Activated T-cell treated with anti-CD3 and anti-CD28 coated beads for 4 hours (primary cell): ENCODE results near the gene MAT2B.
"Not testable (repeated sequence)": the region's sequence is repeated elsewhere in the genome, so short reads cannot be mapped to it uniquely, and the experiment has no call there.

Experiments
- DNase-seq: peaks from one replicate; pipeline ENCODE4 v3.0.0-alpha.2; 2020

MAT2B gene

GRCh38 chr5:163504079-163504931 is 1.1 kb upstream of the MAT2B start:
- no peak for DNase-seq

- DNase-seq: no peak
These were observed 411 bp upstream of the MAT2B start for GRCh38 chr5:163505049-163505367.

- no peak for DNase-seq
These were observed 657 bp downstream of the MAT2B start for GRCh38 chr5:163506095-163506457.

- DNase-seq: no peak
These were observed 1.3 kb downstream of the MAT2B start for GRCh38 chr5:163506726-163507125.

DNA sequence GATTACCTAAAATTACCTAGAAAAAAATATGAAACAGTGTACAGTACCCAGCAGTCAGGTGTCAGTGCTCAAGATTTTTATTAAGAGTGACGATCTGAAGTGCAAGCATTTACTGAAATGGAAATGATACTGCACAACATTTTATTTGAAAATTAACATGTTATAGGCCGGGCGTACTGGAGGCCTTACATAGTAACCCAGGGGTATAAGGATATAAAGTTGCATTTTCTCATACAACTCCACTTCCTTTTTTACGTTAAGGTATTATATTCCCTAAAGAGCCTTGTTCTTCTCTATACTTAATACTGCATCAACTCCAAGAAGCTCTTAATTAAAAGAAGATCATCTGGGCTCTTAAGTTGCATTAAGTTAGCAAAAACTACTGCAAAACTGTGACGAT is 3.3 kb downstream of the MAT2B start:
- no peak for DNase-seq

- no peak for DNase-seq
These were observed 4.0 kb downstream of the MAT2B start for GRCh38 chr5:163509291-163509951.

- DNase-seq: no peak
These were observed 7.1 kb downstream of the MAT2B start for GRCh38 chr5:163512526-163512925.

- no peak for DNase-seq
These were observed 19.7 kb downstream of the MAT2B start for GRCh38 chr5:163525096-163525495.

DNA sequence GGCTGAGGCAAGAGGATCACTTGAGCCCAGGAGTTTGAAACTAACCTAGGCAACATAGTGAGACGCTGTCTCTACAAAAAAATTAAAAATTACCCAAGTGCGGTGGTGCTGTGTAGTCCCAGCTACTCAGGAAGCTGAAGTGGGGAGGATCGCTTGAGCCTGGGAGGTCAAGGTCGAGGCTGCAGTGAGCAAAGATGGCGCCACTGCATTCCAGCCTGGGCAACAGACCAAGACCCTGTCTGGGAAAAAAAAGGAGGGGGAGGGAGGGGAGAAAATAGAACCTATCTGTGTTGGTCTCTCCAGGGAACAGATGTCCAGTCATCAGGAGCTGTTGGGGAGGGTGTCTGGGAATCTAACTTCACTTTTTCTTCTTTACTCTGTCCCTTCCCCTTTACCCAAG is 24.3 kb downstream of the MAT2B start:
- DNase-seq: no peak

- no peak for DNase-seq
These were observed 25.9 kb downstream of the MAT2B start for GRCh38 chr5:163531272-163531671.

- no peak for DNase-seq
These were observed 27.0 kb downstream of the MAT2B start for GRCh38 chr5:163532171-163533084.

DNA sequence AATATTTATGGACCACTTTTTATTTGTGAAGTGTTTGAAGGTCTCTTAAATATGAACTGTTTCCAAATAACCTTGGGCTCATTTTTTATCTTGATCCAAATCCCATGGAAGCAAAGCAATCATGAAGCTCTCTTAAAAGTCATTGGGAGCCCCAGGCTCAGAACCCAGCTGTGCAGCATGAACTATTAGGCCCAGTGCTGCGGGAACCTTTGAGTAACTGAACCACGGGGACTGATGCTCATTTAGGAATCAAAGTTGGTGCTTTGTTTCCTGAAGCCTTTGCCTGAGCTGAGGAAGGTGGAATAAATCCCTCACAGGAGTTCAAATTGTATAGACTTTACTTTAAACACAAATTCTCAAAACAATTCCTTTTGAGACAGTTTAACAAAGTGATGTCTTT is 27.8 kb downstream of the MAT2B start:
- DNase-seq: no peak

DNA sequence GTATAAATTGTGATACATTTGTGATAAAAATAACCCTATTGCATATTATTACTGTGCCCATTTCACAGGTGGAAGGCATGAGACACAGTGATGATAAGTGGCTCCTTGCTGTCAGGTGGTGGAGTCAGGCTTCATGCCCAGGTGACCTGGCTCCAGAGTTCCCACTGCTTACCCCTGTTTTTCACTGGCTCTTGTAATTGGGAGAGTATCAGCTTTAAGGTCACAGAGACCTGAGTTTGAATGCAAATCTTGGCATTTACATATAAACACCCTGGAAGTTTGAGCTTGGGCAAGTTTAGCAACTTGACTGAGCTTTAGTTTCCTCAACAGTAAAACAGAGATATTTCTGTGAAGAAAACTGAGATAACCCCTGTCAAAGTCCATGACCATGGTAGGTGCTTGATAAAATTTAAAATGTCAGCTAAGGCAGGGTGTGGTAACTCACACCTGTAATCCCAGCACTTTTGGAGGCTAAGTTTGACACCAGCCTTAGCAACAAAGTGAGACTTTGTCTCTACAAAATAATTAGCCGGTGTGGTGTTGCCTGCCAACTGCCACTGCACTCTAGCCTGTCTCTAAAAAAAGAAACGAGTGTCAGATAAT is 29.2 kb downstream of the MAT2B start:
- DNase-seq: no peak

GRCh38 chr5:163535290-163535689 is 29.9 kb downstream of the MAT2B start:
- DNase-seq: no peak

DNA sequence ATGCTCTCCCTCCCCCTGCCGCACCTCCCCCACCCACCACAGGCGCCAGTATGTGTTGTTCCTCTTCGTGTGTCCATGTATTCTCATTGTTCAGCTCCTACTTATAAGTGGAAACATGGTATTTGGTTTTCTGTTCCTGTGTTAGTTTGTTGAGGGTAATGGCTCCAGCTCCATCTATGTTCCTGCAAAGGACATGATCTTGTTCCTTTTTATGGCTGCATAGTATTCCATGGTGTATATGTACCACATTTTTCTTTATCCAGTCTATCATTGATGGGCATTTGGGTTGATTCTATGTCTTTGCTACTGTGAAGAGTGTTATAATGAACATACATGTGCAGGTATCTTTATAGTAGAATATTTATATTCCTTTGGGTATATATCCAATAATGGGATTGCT is 31.0 kb downstream of the MAT2B start:
- not testable (repeated sequence) for DNase-seq

- DNase-seq: no peak
These were observed 35.3 kb downstream of the MAT2B start for GRCh38 chr5:163540696-163541095.

- DNase-seq: no peak
These were observed 37.4 kb downstream of the MAT2B start for GRCh38 chr5:163542771-163543170.

DNA sequence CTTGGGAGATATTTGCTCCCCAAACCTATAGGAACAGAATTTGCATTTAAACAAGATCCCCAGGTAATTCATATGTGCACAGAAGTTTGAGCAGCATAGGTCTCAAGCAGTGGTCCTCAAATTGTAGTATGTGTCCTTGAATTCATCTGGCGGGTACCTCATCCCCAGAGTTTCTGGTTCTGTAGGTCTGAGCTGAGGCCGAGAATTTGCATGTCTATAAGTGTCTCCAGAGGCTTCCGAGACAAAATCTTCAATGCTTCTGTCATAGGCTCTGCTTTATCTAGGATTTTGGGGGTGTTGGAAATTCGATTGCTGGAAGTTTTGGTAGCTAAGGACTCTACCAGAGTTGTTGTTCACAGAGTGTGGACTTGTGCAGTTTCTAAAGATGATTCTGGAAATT is 38.6 kb downstream of the MAT2B start:
- no peak for DNase-seq

GRCh38 chr5:163544836-163545235 is 39.4 kb downstream of the MAT2B start:
- DNase-seq: no peak

- no peak for DNase-seq
These were observed 43.2 kb downstream of the MAT2B start for GRCh38 chr5:163548649-163549048.

GRCh38 chr5:163551156-163551555 is 45.7 kb downstream of the MAT2B start:
- DNase-seq: no peak

GRCh38 chr5:163552536-163552935 is 47.1 kb downstream of the MAT2B start:
- no peak for DNase-seq

GRCh38 chr5:163561339-163561738 is 55.9 kb downstream of the MAT2B start:
- DNase-seq: no peak
